Immature natural killer cell (primary cell): ENCODE measurements around the gene MED13L. TPM values are rescaled to one million over a fixed set of nuclear protein-coding genes. Genes with fewer than 3 reads are reported as not detected.

Experiments used
- DNase-seq, 3 donors: peaks; one replicate each; pipeline ENCODE4 v3.0.0; 2022; ENCODE audit warnings: mixed read lengths in 1 of 3
- H3K27ac Mint-ChIP-seq, 6 donors: one replicate each; pipeline ENCODE4 v1.8.0; 2020; ENCODE audit warnings: mixed read lengths in 6 of 6, mild to moderate bottlenecking in 5 of 6, inconsistent platforms in 4 of 6, moderate library complexity in 3 of 6
- H3K27me3 Mint-ChIP-seq, 3 donors: one replicate each; pipeline ENCODE4 v1.8.0; 2020 to 2021; ENCODE audit warnings: low read depth in 3 of 3, mild to moderate bottlenecking in 3 of 3, mixed read lengths in 3 of 3, moderate library complexity in 3 of 3, inconsistent platforms in 1 of 3
- H3K36me3 Mint-ChIP-seq, 3 donors: one replicate each; pipeline ENCODE4 v1.8.0; 2020; ENCODE audit warnings: mixed read lengths in 3 of 3, inconsistent platforms in 2 of 3, mild to moderate bottlenecking in 2 of 3
- H3K4me1 Mint-ChIP-seq, 2 donors: one replicate each; pipeline ENCODE4 v1.8.0; 2020; ENCODE audit warnings: inconsistent platforms in 2 of 2, mild to moderate bottlenecking in 2 of 2, mixed read lengths in 2 of 2, moderate library complexity in 1 of 2
- H3K4me3 Mint-ChIP-seq, 5 donors: one replicate each; pipeline ENCODE4 v1.8.0; 2020; ENCODE audit warnings: mild to moderate bottlenecking in 5 of 5, mixed read lengths in 5 of 5, inconsistent platforms in 3 of 5, moderate library complexity in 3 of 5
- H3K9me3 Mint-ChIP-seq, 6 donors: one replicate each; pipeline ENCODE4 v1.8.0; 2020; ENCODE audit warnings: mild to moderate bottlenecking in 6 of 6, mixed read lengths in 6 of 6, inconsistent platforms in 4 of 6, moderate library complexity in 3 of 6
- polyA plus RNA-seq, 3 donors: library from polyadenylated mRNA; unstranded; fragments of 300-500 nt; fragmentation: Illumina TruSeq; gene quantifications; one replicate each; pipeline ENCODE4 v1.2.3, GENCODE V29; 2021

Gene MED13L
- polyA plus RNA-seq, 3 donors from 2014 or later: 2.3 to 10.3 (median 4.9) TPM

DNA sequence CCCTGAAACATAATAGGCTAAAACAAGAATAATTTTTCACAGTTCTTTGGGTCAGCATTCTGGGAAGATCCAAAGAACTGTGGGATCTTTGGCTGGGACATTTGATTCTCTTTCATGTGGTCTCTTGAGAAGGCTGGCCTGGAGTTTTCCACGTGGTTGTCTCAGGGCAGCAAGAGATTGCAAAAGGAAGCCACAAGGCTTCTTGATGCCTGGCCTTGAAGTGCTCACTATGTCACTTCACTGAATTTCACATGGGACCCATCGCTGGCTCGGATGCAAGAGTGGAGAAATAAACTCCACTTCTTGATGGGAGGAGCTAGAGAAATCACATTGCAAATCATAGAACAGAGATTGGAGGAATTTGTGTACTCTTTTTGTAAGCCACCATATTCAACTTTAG lies 343.4 kb downstream of the MED13L start:
- H3K4me3 Mint-ChIP-seq: no peak overlapping the region
- H3K9me3 Mint-ChIP-seq: peaks cover 0 to 4% (median 3%) of the 10 kb centered on the region in 6 donors
- DNase-seq: no peak
- no peak overlapping the region for H3K27ac Mint-ChIP-seq
- no peaks in the 10 kb centered on the region for H3K4me1 Mint-ChIP-seq
- peaks cover 0 to 1% (median 1%) of the 10 kb centered on the region in 3 donors for H3K27me3 Mint-ChIP-seq
- peaks cover 0 to 3% (median 0%) of the 10 kb centered on the region in 3 donors for H3K36me3 Mint-ChIP-seq

DNA sequence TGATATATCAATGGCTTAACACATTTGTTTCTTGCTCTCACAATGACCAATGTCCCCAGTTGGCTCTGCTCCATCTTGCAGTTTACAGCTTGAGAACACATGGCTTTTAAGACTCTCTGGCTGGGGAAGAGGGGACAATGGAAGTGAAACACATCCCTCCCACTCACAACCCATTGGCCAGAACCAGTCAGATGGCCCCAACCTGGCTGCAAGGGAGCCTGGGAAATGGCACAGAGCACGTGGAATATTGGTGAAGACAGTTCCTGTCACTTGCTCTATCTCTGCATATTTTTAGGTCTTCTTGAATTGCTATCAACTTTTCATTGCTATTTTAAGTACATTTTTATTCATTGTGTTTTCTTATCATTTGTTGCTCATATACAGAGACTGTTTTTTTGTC lies 345.4 kb downstream of the MED13L start:
- Mint-ChIP-seq H3K36me3 (no peaks in the 10 kb centered on the region), H3K27me3 (peaks cover 0 to 3% (median 0%) of the 10 kb centered on the region in 3 donors), H3K4me1 (no peaks in the 10 kb centered on the region), H3K9me3 (no peaks in the 10 kb centered on the region), H3K27ac (no peak overlapping the region), H3K4me3 (no peak overlapping the region)
- no peak for DNase-seq

DNA sequence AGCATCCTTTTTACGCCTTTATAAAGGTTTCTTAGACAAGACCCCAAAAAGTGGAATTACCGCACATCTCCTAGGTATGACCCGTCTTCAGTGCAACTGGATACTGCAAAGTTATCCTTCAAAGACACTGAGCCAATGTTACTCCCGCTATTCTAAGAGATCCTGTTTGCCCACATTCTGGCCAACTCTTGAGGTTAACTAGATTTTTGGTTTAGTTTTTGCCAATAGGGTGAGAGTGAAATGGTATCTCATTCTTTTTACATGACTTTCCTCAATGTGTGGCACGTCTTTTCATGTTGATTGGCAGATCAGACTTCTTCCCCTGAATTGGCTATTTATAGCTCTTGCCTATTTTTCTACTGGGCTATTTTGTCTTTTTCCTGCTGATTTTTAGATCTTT lies 347.2 kb downstream of the MED13L start:
- Mint-ChIP-seq H3K4me3 (no peak overlapping the region), H3K36me3 (no peaks in the 10 kb centered on the region)

DNA sequence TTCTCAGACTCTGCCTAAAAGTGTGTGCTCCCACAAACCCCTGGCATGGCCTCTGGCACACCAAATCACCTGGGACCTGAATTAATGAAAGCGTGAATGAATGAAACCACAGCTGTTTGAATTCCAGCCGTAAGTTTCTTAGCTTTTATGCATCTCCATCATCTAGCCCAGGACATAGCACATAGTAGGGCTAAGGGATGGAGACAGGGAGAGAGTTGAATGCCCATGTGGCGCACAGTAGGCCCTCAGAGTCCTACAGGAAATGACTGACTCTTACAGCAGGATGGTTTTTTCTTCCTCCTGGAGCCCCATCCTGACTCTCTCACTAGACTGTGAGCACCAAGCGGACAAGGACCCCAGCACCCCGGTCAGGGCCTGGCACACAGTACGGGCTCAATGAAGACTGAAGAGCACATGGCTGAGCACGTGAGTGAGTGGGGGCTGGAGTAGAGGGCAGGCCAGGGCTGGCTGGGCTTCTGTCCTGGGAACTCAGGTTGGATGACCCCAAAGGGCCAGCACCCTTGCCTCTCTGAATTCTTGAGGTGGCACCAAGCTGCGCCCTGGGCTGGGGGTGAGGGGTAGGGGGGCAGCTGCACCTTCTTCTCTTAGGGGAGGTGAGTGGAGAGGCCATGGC lies 351.3 kb downstream of the MED13L start:
- Mint-ChIP-seq H3K27me3 (peaks cover 0 to 8% (median 2%) of the 10 kb centered on the region in 3 donors), H3K27ac (no peak overlapping the region), H3K36me3 (no peaks in the 10 kb centered on the region), H3K9me3 (peaks cover 0 to 9% (median 0%) of the 10 kb centered on the region in 6 donors), H3K4me1 (no peaks in the 10 kb centered on the region), H3K4me3 (no peak overlapping the region)
- DNase-seq: no peak

More for the DNA sequence above, 347.2 kb downstream of the MED13L start:
- no peaks in the 10 kb centered on the region for H3K4me1 Mint-ChIP-seq
- peaks cover 0 to 2% (median 0%) of the 10 kb centered on the region in 3 donors for H3K27me3 Mint-ChIP-seq
- H3K9me3 Mint-ChIP-seq: no peaks in the 10 kb centered on the region
- no peak for DNase-seq
- H3K27ac Mint-ChIP-seq: no peak overlapping the region

DNA sequence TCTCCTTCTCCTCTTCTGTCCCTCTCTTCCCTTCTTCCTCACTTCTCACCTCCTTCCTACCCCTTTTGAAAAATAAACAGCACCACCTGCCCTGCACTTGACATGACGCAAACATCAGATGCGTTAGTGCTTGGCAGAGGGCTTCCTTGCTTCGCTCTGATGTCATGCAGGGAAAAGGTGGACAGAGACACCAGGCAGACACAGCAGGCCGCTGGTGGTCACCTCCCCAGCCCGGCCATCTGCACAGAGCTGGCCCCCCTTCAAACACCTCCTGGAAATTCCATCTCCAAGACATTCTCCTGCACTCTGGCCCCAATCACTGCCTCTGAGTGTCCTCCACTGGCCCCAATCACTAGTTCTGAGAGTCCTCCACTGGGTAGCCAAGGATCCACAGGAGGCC lies 353.6 kb downstream of the MED13L start:
- Mint-ChIP-seq H3K4me3 (no peak overlapping the region), H3K9me3 (peaks cover 0 to 9% (median 0%) of the 10 kb centered on the region in 6 donors), H3K27me3 (peaks cover 0 to 8% (median 2%) of the 10 kb centered on the region in 3 donors), H3K36me3 (no peaks in the 10 kb centered on the region), H3K4me1 (no peaks in the 10 kb centered on the region), H3K27ac (no peak overlapping the region)
- DNase-seq: no peak

DNA sequence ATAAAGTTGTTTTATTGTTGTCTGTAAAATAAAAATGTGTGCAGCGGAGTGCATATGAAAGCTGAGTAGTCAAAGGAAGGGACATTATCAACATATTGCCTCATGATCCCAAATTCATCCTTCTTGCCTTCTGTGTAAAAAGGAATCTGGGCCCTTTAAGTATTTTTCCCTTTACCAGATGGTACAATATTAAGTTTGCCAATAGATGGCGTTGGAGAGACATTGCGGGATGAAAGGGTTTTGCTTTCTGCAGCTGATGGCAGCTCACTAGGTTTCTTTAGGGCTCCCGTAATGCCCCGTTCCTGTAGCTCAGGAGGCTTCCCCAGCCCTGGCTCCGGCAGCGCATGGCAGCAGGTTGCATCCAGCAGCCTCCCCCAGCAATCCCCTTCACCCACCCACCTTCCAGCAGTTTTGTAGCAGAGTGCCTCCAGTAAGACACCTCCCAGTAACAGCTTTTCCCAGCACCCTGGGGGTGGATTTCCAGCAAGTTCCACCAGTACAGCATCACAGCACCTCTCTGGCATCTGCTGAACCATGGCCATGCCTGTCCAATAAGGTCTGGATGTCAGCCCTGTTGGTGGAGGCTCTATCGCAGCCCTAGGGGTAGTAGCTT lies 354.4 kb downstream of the MED13L start:
- no peak overlapping the region for H3K4me3 Mint-ChIP-seq

DNA sequence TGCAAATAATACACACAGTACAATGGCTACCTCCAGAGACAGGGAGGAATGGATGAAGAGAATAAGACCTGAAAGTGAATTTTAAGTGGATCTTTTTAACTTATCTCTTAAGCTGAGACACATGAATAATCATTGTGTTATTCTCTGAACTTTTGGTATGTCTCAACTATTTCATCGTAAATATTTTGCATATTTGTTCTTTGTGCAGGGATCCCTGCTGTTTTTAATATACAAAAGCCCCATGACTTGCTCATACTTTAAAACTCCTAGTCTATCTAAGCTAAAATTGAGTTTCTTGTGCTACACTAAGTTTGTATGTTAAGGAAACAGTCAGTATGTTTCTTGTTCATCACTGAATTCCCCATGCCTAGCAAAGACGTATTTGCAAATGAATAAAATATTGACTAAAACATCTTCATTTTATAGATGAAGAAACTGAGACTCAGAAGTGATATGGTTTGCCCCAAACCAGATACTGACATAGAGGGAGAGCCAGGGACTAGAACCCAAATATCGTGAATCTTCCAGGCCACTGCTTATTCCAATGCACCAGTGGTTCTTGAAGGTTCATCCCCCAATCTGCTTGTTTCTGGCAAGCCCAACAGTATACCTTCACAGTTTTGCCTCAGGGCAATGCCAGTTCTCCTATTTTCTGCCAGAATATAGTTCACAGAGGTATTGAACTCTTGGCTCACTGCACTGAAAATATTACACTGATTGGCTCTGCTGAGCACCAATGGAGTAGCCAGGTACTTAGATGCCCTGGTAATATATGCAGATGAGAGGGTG lies 356.9 kb downstream of the MED13L start:
- Mint-ChIP-seq H3K36me3 (no peaks in the 10 kb centered on the region), H3K4me1 (no peaks in the 10 kb centered on the region), H3K4me3 (no peak overlapping the region), H3K9me3 (peaks cover 0 to 9% (median 0%) of the 10 kb centered on the region in 6 donors), H3K27ac (no peak overlapping the region), H3K27me3 (peaks cover 0 to 22% (median 8%) of the 10 kb centered on the region in 3 donors)
- DNase-seq: no peak

More for the DNA sequence above, 354.4 kb downstream of the MED13L start:
- H3K4me1 Mint-ChIP-seq: no peaks in the 10 kb centered on the region
- peaks cover 0 to 8% (median 2%) of the 10 kb centered on the region in 3 donors for H3K27me3 Mint-ChIP-seq
- peaks cover 0 to 9% (median 0%) of the 10 kb centered on the region in 6 donors for H3K9me3 Mint-ChIP-seq
- no peak overlapping the region for H3K27ac Mint-ChIP-seq
- no peak for DNase-seq
- H3K36me3 Mint-ChIP-seq: no peaks in the 10 kb centered on the region

DNA sequence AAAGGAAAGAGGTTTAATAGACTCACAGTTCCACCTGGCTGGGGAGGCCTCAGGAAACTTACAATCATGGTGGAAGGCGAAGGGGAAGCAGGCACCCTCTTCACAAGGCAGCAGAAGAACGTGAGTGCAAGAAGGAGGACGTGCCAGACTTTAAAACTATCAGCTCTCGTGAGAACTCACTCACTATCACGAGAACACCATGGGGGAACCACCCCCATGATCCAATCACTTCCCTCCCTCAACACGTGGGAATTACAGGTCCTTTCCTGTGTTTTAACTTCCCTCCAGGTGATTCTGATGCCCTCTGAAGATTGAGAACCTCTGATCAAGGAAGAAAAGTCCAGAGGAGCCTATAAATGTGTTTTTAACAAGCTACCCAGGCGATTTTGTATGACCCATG lies 358.7 kb downstream of the MED13L start:
- no peak overlapping the region for H3K4me3 Mint-ChIP-seq
- DNase-seq: no peak
- no peaks in the 10 kb centered on the region for H3K4me1 Mint-ChIP-seq
- peaks cover 0 to 9% (median 0%) of the 10 kb centered on the region in 6 donors for H3K9me3 Mint-ChIP-seq
- H3K27ac Mint-ChIP-seq: no peak overlapping the region
- no peaks in the 10 kb centered on the region for H3K36me3 Mint-ChIP-seq
- H3K27me3 Mint-ChIP-seq: peaks cover 4 to 17% (median 11%) of the 10 kb centered on the region in 3 donors

DNA sequence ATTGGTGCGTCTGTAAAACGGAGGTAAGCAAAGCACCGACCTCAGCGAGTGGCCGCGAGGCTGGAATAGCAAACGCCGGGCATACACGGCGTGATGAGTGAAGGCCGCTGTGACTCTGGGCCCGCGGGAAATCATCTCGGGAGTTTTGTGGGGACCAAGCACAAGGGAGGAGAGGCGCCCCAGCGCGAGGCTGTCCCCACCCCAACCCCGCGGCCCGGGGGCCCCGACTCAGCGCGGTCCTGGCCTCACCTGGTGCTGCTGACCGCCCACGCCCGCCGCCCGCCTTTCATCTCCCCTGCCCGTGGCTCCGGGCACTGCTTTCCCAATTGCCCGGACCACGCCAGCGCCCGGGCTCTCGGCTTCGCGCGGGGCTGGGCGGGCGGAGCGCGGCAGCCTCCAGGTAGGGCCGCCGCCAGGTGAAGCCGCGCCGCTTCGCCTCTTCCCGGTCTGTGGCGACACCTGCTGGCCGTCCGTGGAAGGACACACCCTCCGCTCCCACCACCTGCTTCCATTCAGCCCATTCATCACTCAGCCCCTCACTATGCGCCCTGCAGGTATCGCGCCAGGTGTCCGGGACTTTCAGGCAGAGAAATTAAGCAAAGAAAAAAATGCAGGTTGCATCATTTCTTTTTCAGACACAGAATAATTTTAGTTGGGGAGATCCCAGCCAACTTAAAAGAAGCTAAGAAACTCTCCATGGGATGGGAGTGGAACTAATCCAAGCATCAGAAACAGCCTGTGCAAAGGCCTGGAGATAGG lies 360.4 kb downstream of the MED13L start:
- Mint-ChIP-seq H3K4me1 (no peaks in the 10 kb centered on the region), H3K4me3 (peak overlapping the region in 1 of 5 donors; percentile 61), H3K27ac (no peak overlapping the region), H3K9me3 (no peaks in the 10 kb centered on the region), H3K36me3 (no peaks in the 10 kb centered on the region), H3K27me3 (peaks cover 7 to 17% (median 11%) of the 10 kb centered on the region in 3 donors)
- DNase-seq: peak; percentile 40 to 53 (median 42)

DNA sequence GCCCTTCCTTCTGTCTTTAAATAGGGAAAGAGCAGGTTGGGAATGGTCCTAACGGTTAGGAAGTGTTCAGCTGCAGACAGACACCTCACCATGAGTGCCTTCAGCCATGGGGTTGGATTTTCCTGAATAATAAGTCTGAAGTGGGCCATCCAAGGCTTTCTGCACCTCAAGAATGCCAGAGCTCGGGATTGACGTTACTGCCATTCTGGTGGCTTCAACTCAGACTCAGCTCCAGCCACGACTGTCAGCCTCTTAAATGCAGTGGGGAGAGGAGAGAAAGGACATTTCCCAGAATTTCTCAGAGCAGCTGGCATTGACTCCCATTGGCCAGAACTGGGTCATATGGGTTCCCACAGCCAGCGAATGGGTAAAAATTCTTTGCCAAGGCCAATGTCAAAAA lies 363.4 kb downstream of the MED13L start:
- H3K36me3 Mint-ChIP-seq: no peaks in the 10 kb centered on the region
- H3K27ac Mint-ChIP-seq: no peak overlapping the region
- H3K4me1 Mint-ChIP-seq: no peaks in the 10 kb centered on the region
- H3K4me3 Mint-ChIP-seq: no peak overlapping the region
- no peak for DNase-seq
- H3K27me3 Mint-ChIP-seq: peaks cover 7 to 13% (median 11%) of the 10 kb centered on the region in 3 donors
- no peaks in the 10 kb centered on the region for H3K9me3 Mint-ChIP-seq

DNA sequence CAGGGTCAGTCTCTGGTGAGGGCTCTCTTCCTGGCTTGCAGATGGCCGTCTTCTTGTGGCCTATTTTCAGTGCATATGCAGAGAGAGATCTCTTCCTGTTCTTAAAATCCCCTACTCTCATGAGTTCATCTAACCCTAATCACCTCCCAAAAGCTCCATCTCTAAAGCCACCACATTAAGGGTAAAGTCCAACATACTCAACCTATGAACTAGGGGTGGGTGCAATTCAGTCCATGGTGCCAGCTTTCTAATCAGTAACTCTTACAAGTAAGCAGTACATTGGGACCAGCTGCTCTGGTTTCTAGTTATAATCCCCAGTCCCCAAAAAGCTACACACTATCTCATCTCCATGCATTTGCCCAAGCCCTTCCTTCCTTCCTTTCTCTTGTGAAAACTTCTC lies 365.1 kb downstream of the MED13L start:
- no peaks in the 10 kb centered on the region for H3K9me3 Mint-ChIP-seq
- no peak overlapping the region for H3K27ac Mint-ChIP-seq
- H3K4me3 Mint-ChIP-seq: no peak overlapping the region
- peaks cover 7 to 12% (median 10%) of the 10 kb centered on the region in 3 donors for H3K27me3 Mint-ChIP-seq
- no peaks in the 10 kb centered on the region for H3K36me3 Mint-ChIP-seq
- no peaks in the 10 kb centered on the region for H3K4me1 Mint-ChIP-seq
- DNase-seq: no peak

DNA sequence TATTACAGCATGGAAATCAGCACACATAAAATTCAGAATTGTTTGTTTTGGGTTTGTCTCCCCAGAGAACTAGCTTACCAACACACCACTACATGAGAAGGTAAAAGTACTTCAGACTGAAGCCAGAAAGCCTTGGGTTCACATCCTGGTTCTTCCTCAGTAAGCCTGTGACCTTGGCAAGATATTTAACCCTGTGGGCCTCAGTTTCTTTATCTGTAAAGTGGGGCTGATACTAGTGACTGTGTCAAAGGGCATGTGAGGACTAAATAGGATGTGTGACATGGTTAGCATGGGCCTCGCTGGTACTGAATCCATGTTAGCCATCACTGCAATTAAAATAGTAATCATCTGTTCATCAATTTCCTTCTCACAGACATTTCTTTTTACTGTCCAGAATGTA lies 366.1 kb downstream of the MED13L start:
- H3K4me3 Mint-ChIP-seq: no peak overlapping the region
- no peak overlapping the region for H3K27ac Mint-ChIP-seq
- H3K36me3 Mint-ChIP-seq: no peaks in the 10 kb centered on the region
- no peak for DNase-seq
- peaks cover 6 to 8% (median 7%) of the 10 kb centered on the region in 3 donors for H3K27me3 Mint-ChIP-seq
- no peaks in the 10 kb centered on the region for H3K4me1 Mint-ChIP-seq
- H3K9me3 Mint-ChIP-seq: no peaks in the 10 kb centered on the region

DNA sequence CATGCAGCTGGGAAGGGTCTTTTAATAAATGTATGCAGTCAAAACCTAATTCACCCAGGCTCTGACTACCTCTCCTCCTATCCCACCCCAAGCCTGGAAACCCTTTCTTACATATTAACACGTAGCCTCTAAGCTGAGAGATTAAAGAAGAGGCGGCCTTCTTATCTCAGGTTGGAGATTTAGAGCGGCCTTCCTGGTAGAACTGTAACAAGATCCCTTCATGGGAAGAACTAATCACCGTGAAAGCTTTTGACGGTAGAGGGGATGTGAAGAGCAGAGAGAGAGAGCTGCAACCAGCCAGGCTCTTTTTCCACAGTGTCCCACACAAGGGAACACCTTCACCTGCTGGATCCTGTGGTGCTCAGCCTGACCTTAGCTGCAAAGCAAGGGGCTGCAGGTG lies 367.4 kb downstream of the MED13L start:
- H3K36me3 Mint-ChIP-seq: no peaks in the 10 kb centered on the region
- no peaks in the 10 kb centered on the region for H3K4me1 Mint-ChIP-seq
- H3K9me3 Mint-ChIP-seq: no peaks in the 10 kb centered on the region
- DNase-seq: no peak
- no peak overlapping the region for H3K27ac Mint-ChIP-seq
- no peak overlapping the region for H3K4me3 Mint-ChIP-seq
- peaks cover 2 to 9% (median 3%) of the 10 kb centered on the region in 3 donors for H3K27me3 Mint-ChIP-seq
